GM21360 (cell line): ENCODE data around the gene DOC2B.
"Not testable (repeated sequence)": the region's sequence is repeated elsewhere in the genome, so short reads cannot be mapped to it uniquely, and the experiment has no call there.

ENCODE experiments used
- ATAC-seq: cut with Tn5 transposase; IDR thresholded peaks from one replicate; pipeline ENCODE4 v1.9.1; 2021; ENCODE audit warnings: mild to moderate bottlenecking, moderate library complexity; ENCODE audit not compliant: unreplicated experiment

The DOC2B gene

DNA sequence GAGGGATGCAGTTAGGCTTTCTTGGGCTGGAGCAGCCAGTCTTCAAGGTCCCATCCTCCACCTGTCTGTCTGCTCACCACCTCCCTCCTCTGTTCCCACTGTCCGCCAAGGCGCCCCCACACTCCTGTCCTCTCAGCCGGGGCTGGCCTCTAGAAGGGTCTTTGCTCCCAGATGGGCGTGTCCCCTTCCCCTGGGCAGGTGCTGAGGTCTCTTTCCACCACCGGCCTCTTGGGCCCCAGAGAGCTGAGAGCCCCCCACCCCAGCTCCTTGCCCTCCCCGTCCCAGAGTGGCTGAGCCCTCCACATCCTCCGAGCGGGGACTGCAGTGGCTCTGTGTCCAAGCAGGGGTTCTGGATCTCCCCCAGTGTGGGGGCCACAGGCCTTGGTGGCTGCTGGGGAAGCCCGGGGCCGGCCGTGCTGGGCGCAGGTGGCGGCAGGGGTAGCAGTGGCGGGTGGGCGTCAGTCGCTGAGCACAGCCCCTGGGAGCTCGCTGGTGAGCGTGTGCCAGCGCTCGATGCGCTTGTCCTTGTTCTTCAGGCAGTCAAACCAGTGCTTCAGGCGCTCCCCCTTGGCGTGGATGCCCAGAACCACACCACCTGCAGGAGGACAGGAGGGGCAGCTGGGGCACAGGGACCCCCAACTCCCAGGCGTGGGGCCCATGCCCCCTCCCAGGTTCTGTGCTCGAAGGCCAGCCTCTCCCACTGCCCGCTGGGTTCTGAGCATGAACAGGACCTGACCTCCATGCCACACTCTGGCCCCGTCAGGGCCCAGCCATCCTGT lies 34.3 kb downstream of the DOC2B start:
- ATAC-seq = no peak

DNA sequence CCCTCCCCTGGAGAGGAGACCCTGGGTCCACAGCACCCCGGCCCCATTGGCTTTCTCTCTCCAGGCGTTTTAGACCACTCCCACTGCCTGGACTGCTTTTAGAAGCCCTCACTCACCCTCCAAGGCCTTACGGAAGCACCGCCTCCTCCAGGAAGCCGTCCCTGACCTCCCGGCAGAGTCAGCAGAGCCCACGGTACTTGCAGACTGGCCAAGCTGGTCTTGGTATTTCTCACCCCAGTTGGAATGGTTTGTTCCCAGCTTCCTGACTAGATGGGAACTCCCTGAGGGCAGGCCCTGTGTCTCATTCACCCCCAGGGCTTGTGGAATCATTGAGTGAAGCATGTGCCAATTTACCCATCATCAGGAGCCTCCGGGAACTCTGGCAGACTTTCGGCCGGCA lies 34.9 kb downstream of the DOC2B start:
- ATAC-seq = no peak

DNA sequence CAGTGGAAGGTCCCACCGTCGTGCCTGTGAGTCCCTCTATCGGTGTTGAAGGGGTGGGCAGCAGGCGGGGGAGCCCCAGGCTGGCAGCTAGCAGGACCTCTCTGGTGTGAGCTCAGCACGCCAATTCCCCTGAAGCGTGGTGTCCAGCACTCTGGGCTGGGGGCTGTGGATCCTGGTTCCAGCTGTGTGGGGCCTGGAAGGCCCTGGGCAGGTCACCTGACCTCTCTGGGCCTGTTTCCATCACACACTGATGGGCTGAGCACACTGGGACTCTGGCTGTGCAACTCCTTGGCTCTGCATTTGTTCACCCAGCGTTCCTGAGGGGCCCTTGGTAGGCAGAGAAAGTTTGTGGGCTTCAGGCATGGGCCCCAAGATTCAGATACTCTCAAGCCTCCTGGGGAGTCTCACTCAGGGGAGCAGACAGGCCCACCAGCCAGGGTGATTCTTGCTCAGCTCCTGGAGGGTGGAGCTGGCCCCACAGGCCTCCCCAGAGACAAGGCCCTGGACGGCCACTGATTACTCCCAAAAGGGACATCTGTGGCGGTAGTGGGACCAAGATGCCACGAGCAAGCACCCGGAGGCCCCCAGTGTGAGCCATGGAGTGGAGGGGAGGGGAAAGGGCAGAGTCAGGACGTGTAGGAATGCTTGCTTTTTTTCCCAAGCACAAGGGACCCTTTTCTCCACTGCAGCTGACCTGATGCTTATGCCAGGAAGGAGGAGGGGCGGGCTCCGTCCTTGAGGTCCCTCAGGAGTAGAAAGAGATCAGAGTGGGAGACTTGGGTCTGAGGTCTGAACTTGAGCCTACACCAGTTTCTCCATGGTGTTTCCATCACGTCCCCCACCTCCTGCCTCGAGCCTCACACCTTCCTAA lies 35.5 kb downstream of the DOC2B start:
- no peak for ATAC-seq

DNA sequence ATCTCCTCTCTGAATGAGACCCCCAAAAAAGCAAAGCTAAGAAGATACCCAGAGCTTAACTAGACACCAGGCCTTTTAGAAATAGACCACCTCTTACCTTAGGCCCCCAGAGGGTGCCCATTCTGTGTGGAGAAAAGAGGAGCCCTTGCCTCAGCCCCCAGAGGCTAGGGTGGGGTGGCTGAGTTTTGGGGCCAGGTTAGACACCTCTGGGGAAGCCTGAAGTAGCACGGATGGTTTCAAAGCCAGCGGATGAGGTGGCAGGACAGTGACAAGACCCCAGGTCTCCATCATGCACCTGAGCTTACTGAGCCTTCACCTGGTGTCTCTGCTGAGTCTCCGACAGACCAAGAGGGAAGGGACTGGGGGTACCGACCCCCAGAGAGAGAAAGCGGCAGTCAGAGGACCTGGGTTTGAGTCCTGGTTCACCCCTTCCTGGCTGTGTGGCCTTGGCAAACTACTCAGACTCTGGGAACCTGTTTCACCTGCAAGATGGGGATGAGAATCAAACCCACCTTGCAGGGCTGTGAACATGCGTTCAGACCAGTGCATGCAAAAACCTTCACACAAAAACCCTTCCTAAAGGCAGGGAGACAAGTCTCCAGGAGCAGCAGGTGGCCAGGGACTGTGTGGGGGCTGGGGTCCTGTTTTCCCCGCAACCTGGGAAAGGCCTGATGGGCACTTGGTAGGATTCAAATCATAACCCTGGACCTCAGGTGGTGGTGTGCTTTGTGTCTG lies 36.3 kb downstream of the DOC2B start:
- ATAC-seq = no peak

DNA sequence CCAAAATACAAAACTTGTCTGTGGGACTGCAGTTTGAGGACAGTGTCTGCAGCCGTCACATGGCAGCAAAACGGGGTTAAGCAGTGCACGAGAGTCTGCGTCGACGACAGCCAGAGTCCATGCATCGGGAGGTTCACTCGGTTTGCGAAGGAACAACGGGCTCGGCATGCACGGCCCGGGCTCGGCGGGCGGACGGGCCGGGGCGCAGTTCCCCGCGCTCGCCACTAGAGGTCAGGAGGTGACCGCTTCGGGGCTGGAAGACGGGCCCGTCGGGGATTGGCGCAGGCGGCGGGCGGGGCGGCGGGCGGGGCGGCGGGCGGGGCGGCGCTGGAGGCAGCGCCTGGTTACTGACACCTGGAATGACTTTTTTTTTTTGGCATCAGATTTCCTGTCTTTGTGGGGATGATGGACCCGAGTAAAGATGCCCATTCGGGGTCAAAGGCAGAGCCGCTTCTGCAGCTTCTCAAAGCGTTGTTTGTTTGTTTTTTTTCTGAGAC lies 37.6 kb downstream of the DOC2B start:
- peak; percentile 62 for ATAC-seq

DNA sequence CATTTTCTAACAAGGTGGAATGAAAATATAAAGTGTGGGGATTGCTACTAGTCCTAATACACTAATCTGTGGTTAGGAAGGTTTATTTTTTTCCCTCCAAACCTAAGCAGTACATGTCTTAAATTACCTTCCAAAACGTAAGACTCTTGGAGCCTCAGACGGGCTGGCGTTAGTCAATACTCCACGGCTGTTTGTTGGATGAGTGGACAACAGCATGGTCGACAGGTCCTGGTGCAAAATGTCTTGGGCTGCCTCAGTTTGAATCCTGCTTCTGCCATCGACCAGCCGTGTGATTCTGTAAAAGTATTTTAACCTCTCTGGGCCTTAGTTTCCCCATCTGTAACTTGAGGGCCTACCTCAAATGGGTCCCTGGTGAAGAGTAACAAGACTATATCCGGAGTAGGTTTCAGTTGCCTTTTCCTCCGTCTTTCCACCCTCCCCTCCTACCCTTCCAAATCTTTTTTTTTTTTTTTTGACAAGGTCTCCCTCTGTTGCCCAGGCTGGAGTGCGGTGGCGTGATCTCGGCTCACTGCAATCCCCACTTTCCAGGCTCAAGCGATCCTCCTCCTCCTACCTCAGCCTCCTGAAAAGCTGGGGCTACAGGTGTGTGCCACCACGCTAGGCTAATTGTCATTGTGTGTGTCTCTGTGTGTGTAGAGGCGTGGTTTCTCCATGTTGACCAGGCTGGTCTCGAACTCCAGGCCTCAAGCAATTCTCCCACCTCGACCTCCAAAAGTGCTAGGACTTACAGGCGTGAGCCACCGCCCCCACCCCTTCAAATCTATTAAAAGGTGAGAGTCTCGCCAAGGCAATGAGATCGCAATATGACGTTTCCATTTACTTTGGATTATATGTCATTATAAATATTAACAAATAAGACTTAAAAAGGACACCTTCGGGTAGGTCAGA lies 38.3 kb downstream of the DOC2B start:
- no peak for ATAC-seq

DNA sequence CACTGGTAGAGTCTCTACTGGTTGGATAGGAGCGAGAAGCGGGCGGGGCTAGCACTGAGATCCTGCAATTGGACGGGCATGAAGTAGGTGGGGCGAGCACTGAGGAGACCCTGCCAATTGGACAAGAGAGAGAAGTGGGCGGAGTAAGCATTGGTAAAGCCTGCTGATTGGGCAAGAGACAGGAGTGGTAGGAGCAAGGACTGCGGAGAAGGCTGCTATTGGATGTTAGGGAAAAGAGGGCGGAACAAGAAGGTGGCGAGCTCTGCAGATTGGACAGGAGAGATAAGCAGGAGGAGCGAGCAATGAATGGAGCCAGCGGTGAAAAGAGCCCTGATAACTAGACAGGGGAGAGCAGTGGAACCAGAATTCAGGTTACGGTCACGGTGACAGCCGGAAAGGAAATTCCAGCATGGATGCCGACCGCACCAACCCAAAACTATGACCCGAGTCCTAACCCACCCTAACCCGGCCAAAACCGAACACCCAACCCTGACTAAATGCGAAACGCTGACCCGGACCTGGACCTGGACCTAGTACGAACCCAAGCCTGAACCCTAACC lies 39.3 kb downstream of the DOC2B start:
- no peak for ATAC-seq

DNA sequence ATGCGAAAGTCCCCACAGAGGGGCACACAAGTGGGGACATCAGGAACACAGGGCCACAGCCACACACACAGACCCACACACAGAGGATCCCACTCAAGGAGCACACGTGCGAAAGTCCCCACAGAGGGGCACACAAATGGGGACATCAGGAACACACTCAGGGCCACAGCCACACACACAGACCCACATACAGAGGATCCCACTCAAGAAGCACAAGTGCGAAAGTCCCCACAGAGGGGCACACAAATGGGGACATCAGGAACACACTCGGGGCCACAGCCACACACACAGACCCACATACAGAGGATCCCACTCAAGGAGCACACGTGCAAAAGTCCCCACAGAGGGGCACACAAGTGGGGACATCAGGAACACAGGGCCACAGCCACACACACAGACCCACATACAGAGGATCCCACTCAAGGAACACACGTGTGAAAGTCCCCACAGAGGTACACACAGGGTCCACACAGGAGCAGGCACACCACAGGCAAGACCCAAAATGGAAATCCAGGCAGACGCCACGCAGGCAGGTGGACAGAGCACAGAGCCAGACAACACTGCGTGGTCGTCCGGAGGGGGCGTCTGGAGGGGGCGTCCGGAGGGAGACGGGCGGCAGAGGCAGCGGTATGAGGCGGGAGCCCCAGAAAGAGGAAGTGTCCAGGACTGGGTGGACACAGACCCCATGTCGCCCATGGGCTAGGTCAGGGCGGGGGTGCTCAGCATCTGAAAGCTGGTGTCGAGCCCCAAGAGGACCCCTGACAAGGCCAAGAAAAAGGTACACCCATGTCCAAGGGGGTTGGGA lies 41.8 kb downstream of the DOC2B start:
- not testable (repeated sequence) for ATAC-seq

DNA sequence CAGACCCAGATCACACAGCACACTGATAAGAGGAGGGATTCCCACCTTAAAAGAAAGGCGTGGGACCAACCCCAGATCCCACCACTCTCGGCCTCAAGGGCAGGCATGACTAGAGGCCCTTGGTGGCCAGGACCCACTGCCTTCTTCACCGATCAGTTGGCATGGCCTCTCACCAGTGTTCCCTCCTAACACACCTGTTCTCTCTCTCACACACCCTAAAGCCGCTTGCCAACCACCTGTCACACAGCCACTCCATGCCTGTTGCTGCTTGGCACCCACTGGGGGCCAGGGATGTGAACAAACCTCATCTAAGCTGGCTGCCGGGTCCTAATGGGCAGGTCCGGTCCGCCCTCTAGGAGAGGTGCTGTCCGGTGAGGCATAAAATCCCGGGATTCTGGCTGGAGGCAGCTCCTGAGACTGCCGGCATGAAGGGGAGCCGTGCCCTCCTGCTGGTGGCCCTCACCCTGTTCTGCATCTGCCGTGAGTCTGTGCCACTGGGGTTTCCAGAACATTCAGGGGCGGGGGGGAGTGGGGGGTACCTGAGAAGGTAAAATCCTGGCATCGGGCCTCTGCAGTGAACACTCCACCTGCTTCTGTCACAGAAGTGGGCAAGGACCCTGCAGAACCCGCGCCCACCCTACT lies 44.2 kb downstream of the DOC2B start, which contains the start of gene SCGB1C2:
SCGB1C2 (plus strand) TSS at position 404 of the 642 bp plus-strand sequence; CDS start at position 426, 22 bp downstream.
- ATAC-seq = not testable (repeated sequence)

DNA sequence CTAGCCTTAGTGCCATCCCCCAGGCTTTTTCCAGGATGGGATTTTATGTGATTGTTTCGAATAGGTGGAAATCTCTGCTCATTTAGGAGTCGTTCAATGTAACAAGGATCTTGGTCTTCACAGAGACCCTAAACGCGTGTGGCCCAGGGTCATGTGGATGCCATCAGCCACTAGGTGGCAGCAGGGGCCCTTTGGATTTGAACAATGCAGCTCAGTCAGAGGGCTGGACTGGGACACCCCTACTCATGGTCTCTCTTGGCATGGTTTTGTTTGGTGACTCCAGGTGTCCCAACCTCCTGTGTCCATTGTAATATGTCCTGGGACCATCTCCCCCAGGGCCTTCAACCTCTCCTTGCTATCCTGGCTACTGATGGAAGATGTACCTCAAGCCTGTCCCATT lies 44.9 kb downstream of the DOC2B start:
- not testable (repeated sequence) for ATAC-seq

DNA sequence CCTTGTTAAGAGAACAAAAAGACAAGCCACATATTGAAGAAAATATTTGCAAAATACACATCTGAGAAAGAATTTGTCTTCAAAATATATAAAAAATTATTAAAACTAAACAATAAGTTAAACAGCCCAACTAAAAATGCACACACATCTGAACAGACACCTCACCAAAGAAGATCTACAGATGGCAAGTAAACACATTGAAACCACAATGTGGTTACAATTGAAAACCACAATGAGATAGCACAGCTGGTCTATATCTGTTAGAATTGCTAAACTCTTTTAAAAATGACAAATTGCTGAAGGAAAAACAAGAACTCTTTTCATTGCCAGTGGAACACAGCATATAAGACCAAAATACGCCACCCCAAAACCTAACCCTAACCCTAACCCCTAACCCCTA lies 45.6 kb downstream of the DOC2B start:
- not testable (repeated sequence) for ATAC-seq

DNA sequence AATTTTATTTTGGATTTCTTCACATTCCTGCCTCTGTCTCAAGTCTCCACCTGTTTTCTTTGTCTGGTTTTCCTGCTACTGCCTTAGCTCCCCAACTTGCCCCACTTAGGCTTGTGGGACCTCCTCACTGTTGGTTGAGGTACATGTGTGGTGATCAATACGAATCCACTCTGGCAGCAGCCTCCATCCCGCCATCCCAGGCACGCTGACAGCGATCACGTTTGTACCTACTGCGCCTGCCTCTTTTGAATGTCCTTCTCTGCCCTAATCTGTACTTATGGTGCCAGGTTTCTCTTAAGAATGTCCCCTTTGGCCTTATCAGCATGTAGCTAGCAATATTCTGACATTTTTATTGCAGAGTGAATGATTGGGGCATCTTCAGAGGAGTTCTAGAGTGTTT lies 46.4 kb downstream of the DOC2B start:
- not testable (repeated sequence) for ATAC-seq

DNA sequence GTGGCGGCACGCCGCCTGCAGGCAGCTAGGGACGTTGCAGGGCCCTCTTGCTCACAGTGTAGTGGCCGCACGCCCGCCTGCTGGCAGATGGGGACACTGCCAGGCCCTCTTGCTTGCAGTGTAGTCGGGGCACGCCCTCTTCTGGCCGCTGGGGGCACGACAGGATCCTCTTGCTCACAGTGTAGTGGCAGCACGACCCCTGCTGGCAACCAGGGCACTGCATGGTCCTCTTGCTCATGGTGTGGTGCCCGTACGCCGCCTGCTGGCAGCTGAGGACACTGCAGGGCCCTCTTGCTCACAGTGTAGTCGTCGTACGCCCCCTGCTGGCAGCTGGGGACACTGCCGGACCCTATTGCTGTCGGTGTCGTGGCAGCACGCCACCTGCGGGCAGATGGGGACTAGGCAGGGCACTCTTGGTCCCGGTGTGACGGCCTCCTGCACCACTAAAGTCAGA lies 47.1 kb downstream of the DOC2B start:
- ATAC-seq = peak; percentile 82

DNA sequence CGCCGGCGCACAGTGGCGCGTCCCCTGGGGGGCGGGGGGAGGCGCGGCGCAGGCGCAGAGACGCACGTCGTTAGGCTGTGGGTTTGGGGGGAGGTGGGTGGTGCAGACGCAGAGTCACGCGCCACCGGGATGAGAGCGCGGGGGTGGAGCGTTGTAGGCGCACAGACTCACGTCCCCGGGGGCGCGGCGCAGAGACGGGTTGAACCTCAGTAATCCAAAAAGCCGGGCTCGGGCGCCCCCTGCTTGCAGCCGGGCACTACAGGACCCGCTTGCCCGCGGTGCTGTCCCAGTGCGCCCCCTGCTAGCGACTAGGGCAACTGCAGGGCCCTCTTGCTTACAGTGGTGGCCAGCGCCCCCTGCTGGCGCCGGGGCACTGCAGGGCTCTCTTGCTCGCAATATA lies 47.5 kb downstream of the DOC2B start:
- ATAC-seq = not testable (repeated sequence)

DNA sequence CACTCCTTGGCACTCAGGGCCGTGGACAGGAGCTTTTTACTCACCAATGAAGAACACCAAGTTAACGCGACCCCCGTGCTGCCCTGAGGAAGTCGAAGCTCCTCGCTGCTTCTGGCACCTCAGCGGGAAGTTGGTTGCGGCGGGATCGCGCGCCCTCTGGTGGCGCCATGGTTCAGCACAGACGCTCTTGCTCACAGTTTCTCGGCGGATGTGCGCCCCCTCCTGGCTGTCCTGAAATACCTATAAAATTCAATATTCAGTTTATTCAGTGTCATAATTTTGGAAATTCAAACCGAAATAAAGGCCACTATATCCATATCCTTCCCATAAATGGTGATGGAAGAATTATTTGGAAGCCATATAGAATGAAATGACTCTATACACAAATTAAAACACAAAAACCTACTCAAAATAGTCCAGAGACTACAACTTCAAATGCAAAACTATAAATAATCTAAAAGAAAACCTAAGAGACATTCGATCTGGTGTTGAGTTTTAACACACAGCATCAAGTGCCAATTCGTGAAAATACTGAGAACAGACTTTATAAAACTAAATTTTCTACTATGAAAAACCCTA lies 63.0 kb downstream of the DOC2B start:
- ATAC-seq = not testable (repeated sequence)

DNA sequence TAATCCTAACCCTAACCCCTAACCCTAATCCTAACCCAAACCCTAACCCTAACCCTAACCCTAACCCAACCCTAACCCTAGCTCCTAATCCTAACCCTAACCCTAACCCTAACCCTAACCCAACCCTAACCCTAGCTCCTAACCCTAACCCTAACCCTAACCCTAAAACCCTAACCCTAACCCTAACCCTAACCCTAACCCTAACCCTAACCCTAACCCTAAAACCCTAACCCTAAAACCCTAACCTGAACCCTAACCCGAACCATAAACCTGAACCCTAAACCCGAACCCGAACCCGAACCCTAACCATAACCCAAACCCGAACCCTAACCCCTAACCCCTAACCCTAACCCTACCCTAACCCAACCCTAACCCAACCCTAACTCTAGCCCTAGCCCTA lies 68.3 kb downstream of the DOC2B start:
- not testable (repeated sequence) for ATAC-seq
